GM18520 (cell line): ENCODE data around the gene PABPC3.
A peak's percentile ranks its signal among the peaks of the same experiment; 100 is the strongest.

Experiments used
- ATAC-seq: cut with Tn5 transposase; IDR thresholded peaks from one replicate; pipeline ENCODE4 v1.9.1; 2021; ENCODE audit not compliant: unreplicated experiment

The PABPC3 gene

GRCh38 chr13:25110956-25111584 is 15.1 kb downstream of the PABPC3 start:
- ATAC-seq: no peak

GRCh38 chr13:25111585-25111956 is 15.6 kb downstream of the PABPC3 start:
- ATAC-seq: no peak

GRCh38 chr13:25112695-25113255 is 16.8 kb downstream of the PABPC3 start:
- ATAC-seq: no peak

GRCh38 chr13:25114220-25114619 is 18.3 kb downstream of the PABPC3 start:
- no peak for ATAC-seq

DNA sequence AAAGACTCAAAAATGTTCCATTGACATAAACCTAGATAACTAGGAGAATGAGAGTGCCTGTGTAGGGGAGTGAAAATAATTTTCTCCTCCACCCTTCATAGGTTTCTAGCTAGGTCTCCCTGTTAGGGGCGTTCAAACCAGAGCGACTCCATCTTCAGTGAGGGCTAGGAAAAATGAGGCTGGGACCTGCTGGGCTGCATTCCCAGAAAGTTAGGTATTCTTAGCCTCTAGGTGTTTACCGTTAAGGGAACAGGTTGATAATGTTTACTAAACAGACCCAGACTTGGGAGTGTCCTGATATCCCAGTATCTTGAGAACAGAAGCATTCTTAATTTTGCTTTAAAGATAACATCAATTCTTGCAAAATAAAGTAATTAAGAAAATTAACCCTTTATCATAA is 20.1 kb downstream of the PABPC3 start:
- no peak for ATAC-seq

DNA sequence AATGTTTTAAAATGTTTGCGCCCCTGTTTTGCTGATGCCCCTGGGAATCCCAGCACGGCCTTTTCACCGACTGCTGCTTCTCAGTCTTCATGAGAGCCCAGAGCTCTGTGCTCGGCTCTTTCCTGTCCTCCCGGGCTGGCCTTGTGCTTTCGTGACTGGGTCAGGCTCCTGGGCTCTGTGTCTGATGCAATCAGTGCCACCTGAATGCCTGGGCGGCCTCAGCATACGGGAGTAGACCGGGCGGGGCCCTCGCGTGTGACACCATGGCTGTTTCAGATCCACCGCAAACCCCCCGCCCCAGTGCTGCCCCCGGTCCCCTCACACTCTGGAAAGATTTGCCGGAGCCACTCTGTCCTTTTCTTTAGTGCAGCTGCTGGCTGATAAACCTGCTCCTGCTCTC is 21.4 kb downstream of the PABPC3 start:
- ATAC-seq: no peak

- ATAC-seq: no peak
These were observed 22.5 kb downstream of the PABPC3 start for GRCh38 chr13:25118378-25118905.

DNA sequence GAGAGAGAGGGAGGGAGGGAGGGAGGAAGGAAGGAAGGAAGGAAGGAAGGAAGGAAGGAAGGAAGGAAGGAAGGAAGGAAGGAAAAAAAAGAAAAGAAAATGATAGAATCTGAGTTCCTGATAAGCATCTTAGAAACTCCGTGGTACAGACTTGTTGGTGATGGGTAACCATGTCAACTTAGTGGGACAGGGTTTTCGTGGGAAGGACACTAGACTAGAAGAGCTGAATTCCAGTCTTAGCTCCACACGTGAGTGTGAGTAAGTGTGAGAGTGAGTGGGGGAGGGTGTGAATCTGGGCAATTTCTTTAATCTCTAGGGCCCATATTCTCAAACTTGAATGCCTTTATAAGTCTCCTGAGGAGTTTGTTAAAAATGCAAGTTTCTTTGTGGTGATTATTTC is 35.0 kb downstream of the PABPC3 start:
- ATAC-seq: no peak

- ATAC-seq: no peak
These were observed 36.0 kb downstream of the PABPC3 start for GRCh38 chr13:25131881-25132420.

- ATAC-seq: no peak
These were observed 36.9 kb downstream of the PABPC3 start for GRCh38 chr13:25132751-25133390.

GRCh38 chr13:25135896-25136295 is 40.0 kb downstream of the PABPC3 start:
- no peak for ATAC-seq

DNA sequence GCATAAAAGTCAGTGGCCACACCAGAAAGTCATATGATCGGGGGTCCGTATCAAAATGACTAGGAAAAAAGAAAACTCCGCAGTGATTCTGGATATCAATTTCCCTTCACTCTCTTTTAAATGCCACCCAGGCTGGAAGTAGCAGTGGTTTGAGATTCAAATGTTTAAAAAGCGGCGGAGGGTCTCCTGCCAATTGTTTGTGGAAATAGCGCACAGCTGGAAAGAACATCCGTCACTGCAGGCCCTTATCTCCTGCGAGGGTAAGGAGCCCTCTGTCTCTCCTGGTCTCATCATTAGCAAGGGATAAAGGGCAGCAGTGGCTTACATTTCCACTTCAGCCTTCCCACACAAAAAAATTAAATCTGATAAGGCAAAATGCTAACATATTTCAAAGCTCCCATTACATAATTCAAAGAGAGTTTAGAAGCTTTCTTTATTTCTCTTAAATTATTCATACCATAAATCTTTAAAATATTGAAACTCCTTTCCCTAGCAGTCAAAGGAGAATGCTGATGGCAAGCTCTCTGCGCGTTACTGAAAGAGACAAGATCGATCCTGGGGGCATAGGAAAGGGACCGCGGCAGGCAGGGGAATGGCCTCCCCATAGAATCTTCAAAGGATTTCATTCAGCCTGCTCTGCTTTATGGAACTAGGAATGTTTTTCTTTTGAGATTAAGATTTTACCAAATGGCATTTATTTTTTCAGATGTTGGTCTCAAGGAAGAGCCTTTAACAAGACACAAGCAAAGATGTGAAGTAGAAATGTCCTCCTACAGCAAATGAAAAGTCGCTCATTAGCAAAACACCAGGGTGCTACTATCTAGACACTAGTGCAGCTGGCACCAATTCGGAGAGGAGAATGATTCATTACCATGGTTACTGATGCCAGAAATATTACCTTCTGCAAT is 41.2 kb downstream of the PABPC3 start:
- ATAC-seq: no peak

- no peak for ATAC-seq
These were observed 41.8 kb downstream of the PABPC3 start for GRCh38 chr13:25137788-25138115.

- no peak for ATAC-seq
These were observed 45.1 kb downstream of the PABPC3 start for GRCh38 chr13:25141042-25141441.

- no peak for ATAC-seq
These were observed 47.8 kb downstream of the PABPC3 start for GRCh38 chr13:25143706-25144105.

DNA sequence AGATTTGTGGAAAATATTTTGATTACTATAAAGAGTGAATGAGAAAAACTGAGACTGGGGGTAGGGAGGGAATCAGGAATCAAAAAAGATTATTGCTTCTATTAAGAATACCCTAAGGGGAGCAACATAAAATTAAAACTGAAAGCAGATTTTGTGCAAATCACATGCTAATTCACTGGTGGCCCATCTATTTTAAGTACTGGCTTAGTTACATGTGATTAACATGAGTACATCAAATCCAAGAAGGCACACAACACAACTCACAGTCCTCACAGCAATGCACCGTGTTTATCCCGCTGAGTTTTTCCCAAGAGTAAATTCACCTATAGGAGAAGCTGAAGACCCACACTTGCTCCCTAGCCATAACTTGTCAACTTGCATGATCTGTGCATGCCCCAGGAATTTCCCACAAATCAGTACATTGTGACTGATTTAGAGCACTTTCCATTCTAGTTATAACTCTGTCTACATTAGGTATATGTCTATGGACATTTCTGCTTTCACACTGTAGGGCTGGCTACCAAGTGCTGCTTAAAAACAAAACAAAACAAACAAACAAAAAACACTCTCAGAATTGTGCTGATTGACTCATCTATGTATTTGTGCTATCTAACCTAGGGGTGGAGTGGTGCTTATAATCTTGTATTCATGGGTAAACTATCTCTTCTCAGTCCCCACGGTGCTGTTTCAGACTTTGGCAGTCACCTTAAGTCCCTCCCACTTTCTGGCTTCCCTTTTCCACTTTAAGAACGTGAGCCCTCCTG is 51.9 kb downstream of the PABPC3 start:
- ATAC-seq: peak; percentile 77

GRCh38 chr13:25148402-25148771 is 52.5 kb downstream of the PABPC3 start:
- ATAC-seq: no peak
